ENCODE data around the gene TNFRSF25. TPM values are rescaled to one million over a fixed set of nuclear protein-coding genes. Genes with fewer than 3 reads are reported as not detected.

Gene TNFRSF25
- total RNA-seq, 2 donors from 2014 or later = 68.0 to 88.5 TPM

GRCh38 chr1:6505367-6506209, 39.6 kb upstream of the TNFRSF25 start:
- Mint-ChIP-seq H3K9me3 (no peaks in the 10 kb centered on the region), H3K36me3 (no peaks in the 10 kb centered on the region), H3K27ac (no peak overlapping the region)
- ATAC-seq (no peak), DNase-seq (ENCODE audit: low spot score in 2 of 2) (no peak)

- H3K9me3 Mint-ChIP-seq = no peaks in the 10 kb centered on the region
- DNase-seq (ENCODE audit: low spot score in 2 of 2) (no peak), ATAC-seq (no peak)
- no peaks in the 10 kb centered on the region for H3K36me3 Mint-ChIP-seq
- no peak overlapping the region for H3K27ac Mint-ChIP-seq
Measured at GRCh38 chr1:6504887-6505286, 38.9 kb upstream of the TNFRSF25 start.

- no peaks in the 10 kb centered on the region for H3K9me3 Mint-ChIP-seq
- ATAC-seq = no peak
- no peaks in the 10 kb centered on the region for H3K36me3 Mint-ChIP-seq
- H3K27ac Mint-ChIP-seq = no peak overlapping the region
- DNase-seq (ENCODE audit: low spot score in 2 of 2) = no peak
Measured at GRCh38 chr1:6503884-6504602, 38.1 kb upstream of the TNFRSF25 start.

- Mint-ChIP-seq H3K36me3 (no peaks in the 10 kb centered on the region), H3K9me3 (no peaks in the 10 kb centered on the region), H3K27ac (no peak overlapping the region)
- no peak for DNase-seq (ENCODE audit: low spot score in 2 of 2)
- no peak for ATAC-seq
Measured at GRCh38 chr1:6502000-6502891, 36.3 kb upstream of the TNFRSF25 start.

GRCh38 chr1:6501279-6501813, 35.4 kb upstream of the TNFRSF25 start:
- ATAC-seq = no peak
- H3K27ac Mint-ChIP-seq = no peak overlapping the region

GRCh38 chr1:6500544-6501278, 34.7 kb upstream of the TNFRSF25 start:
- Mint-ChIP-seq H3K27ac (no peak overlapping the region), H3K36me3 (no peaks in the 10 kb centered on the region), H3K9me3 (no peaks in the 10 kb centered on the region)
- DNase-seq (ENCODE audit: low spot score in 2 of 2) (no peak), ATAC-seq (no peak)

More at GRCh38 chr1:6501279-6501813, 35.4 kb upstream of the TNFRSF25 start:
- Mint-ChIP-seq H3K9me3 (no peaks in the 10 kb centered on the region), H3K36me3 (no peaks in the 10 kb centered on the region)
- no peak for DNase-seq (ENCODE audit: low spot score in 2 of 2)

GRCh38 chr1:6499296-6499695, 33.3 kb upstream of the TNFRSF25 start:
- no peaks in the 10 kb centered on the region for H3K9me3 Mint-ChIP-seq
- ATAC-seq (no peak), DNase-seq (ENCODE audit: low spot score in 2 of 2) (no peak)
- H3K36me3 Mint-ChIP-seq = no peaks in the 10 kb centered on the region
- no peak overlapping the region for H3K27ac Mint-ChIP-seq

GRCh38 chr1:6498576-6499111, 32.7 kb upstream of the TNFRSF25 start:
- ATAC-seq (no peak), DNase-seq (ENCODE audit: low spot score in 2 of 2) (no peak)
- H3K9me3 Mint-ChIP-seq = no peaks in the 10 kb centered on the region
- H3K36me3 Mint-ChIP-seq = no peaks in the 10 kb centered on the region
- H3K27ac Mint-ChIP-seq = no peak overlapping the region

GRCh38 chr1:6497867-6498575, 32.0 kb upstream of the TNFRSF25 start:
- no peak overlapping the region for H3K27ac Mint-ChIP-seq
- no peaks in the 10 kb centered on the region for H3K36me3 Mint-ChIP-seq
- ATAC-seq (no peak), DNase-seq (ENCODE audit: low spot score in 2 of 2) (no peak)
- H3K9me3 Mint-ChIP-seq = no peaks in the 10 kb centered on the region

- peak; percentile 47 to 79 for ATAC-seq
- peak in 1 of 2 donors; percentile 44 for DNase-seq (ENCODE audit: low spot score in 2 of 2)
- no peaks in the 10 kb centered on the region for H3K36me3 Mint-ChIP-seq
- no peak overlapping the region for H3K27ac Mint-ChIP-seq
- H3K9me3 Mint-ChIP-seq = no peaks in the 10 kb centered on the region
Measured at GRCh38 chr1:6497215-6497866, 31.4 kb upstream of the TNFRSF25 start.

- DNase-seq (ENCODE audit: low spot score in 2 of 2) (no peak), ATAC-seq (no peak)
- no peaks in the 10 kb centered on the region for H3K36me3 Mint-ChIP-seq
- no peaks in the 10 kb centered on the region for H3K9me3 Mint-ChIP-seq
- H3K27ac Mint-ChIP-seq = no peak overlapping the region
Measured at GRCh38 chr1:6496890-6497214, 30.9 kb upstream of the TNFRSF25 start.

GRCh38 chr1:6496365-6496721, 30.4 kb upstream of the TNFRSF25 start:
- H3K27ac Mint-ChIP-seq = no peak overlapping the region
- DNase-seq (ENCODE audit: low spot score in 2 of 2) (no peak), ATAC-seq (no peak)
- H3K36me3 Mint-ChIP-seq = no peaks in the 10 kb centered on the region
- H3K9me3 Mint-ChIP-seq = no peaks in the 10 kb centered on the region

- no peak overlapping the region for H3K27ac Mint-ChIP-seq
- ATAC-seq = no peak
- no peaks in the 10 kb centered on the region for H3K36me3 Mint-ChIP-seq
- DNase-seq (ENCODE audit: low spot score in 2 of 2) = no peak
- no peaks in the 10 kb centered on the region for H3K9me3 Mint-ChIP-seq
Measured at GRCh38 chr1:6495540-6496364, 29.8 kb upstream of the TNFRSF25 start.

- H3K9me3 Mint-ChIP-seq = no peaks in the 10 kb centered on the region
- ATAC-seq (no peak), DNase-seq (ENCODE audit: low spot score in 2 of 2) (no peak)
- peak overlapping the region in 1 of 2 donors; percentile 14 for H3K27ac Mint-ChIP-seq
- H3K36me3 Mint-ChIP-seq = no peaks in the 10 kb centered on the region
Measured at GRCh38 chr1:6495041-6495441, 29.1 kb upstream of the TNFRSF25 start.

All from activated naive CD4-positive, alpha-beta T cell treated with anti-CD3 and anti-CD28 coated beads, Interleukin-2, amount 50 U/mL, for 72 hours (primary cell).